GM11168 (cell line): ENCODE data around the gene ITGA2.

Source experiments
- in situ Hi-C: fragments of 300-500 bp; cut with MboI; formaldehyde crosslinking; loops from one replicate; pipeline ENCODE4 v1.12.0; 2022; ENCODE audit warnings: low sequenced_read_pairs; ENCODE audit not compliant: unreplicated experiment

ITGA2 gene

DNA sequence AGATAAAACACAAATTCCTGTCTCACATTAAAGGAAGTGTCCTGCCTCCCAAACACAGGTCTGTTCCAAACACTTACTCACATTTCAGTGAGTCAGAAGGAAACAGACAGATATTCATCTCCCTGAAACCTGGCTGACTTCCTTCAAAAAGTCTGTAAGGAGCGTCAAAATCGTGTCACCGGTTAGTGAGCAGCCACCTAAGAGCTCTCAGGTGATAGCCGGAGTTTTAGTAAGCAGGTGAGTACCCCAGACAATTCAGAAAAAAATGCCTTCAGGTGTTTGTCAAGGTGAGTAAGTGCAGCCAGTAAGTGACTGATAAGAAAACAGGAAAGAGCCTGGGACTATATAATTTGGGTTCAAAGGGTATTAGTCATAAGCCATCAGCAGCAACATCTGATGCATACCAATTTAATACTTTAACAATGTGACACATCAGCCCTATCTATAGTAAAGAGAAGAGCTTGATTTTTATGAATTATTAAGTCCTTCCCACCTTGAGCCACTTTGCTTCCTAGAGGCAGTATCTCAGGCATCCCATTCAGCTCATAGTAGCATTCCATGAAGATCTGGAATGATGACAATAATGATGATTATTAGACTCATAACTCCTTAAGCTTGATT, 1.3 kb upstream of the ITGA2 start:
- in situ Hi-C loops, result no loop called here

DNA sequence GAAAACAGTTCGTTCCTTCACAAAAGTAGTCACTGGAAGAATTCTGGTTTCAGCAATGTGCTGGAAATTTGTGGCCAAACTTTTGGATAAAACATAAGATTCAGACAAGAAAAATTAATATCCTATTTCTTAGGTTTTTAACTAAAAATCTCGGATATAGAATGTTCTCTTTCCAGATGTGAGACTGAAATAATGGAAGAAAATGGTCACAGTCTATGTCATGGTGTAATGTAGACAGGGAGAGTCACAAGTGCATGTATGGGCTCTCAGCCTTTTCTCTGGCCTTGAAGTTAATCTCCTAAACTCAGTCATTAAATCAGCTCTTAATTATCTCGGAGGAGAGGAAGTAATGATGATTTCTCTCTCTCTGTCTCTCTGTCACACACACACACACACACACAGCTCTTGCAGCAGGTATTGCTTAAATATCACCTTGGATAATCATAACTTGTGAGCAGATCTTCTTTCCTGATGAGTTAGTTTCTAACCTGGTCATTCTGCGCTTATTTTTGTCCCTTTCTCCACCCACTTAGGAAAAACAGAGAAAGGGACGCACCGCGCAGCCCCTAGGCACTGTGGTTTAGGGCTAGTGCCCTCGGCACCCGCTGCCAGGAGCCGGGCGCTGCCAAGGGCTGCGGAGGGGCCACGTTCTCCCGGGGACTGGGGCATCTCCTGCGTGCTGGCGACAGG, 672 bp upstream of the ITGA2 start:
- in situ Hi-C loops, result no loop called here

DNA sequence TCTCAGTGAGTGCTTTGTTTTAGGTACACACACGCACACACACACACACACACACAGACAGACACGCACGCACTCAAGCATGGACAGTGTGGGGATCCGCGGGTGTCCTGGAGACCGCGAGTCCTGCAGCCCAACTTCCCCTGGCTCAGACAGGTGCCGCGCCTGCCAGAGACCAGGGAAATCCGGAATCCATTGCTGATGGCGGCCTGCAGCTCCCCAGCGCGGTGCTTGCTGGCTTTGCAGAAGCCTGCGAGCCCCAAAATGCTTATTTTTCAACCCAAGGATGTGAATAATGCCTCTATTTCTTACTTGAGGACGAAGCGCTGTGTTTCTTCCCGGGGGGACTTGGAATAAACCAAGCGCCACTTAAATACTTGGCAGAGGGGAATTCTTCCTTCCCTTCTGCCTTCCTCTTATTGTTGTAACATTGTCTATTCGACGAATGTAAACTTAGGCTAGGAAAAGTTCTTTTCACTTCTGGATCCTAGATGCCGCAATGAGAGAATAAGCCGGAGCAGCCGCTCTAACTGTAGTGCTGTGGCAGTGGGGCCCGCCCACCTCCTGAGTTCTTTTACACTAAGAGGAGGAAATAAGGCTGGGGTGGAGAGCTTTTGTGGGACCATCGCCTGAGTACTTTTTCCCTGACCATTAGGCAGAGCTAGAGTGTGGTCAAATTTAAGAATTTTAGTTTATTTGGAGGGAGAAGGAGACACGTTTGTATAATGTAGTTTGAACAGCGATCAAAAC, 802 bp downstream of the ITGA2 start:
- in situ Hi-C loops, result no loop called here

DNA sequence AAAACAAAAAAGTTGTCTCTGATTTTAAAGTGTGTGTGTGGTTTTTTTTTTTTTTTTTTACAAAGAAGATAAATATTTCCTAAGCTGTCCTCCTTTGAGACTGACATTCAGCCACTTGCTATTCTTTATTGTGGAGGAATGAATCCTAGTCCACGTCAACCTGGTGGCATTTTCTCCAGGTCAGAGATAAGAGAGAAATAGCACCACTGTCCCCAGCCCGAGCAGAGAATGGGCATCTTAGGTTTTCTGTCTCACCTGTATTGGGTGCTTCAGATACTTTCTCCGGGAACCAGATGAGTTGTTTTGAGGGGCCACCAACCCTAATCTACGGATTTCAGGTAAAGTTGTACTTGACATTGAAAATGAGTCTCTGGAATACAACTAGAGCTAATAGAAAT, 1.4 kb downstream of the ITGA2 start:
- in situ Hi-C loops, result no loop called here

DNA sequence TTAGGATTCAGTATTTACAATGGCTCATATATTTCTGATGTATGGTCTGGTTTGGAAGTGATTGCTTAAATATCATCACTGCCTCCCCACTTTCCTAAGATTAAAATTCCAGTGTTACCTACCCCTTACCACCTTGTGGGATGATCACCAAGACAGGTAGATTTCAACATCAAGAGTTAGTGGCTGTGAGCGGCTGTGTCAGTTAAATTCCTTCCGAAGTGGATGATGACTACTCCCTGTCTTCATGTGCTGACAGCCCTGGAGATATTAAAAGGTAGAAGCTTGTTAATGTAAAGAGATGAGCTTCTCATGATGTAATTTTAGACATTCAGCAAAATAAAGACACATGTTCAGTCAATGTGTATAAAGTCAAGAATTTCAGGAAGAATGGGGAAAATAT, 4.2 kb downstream of the ITGA2 start:
- in situ Hi-C loops, result no loop called here

DNA sequence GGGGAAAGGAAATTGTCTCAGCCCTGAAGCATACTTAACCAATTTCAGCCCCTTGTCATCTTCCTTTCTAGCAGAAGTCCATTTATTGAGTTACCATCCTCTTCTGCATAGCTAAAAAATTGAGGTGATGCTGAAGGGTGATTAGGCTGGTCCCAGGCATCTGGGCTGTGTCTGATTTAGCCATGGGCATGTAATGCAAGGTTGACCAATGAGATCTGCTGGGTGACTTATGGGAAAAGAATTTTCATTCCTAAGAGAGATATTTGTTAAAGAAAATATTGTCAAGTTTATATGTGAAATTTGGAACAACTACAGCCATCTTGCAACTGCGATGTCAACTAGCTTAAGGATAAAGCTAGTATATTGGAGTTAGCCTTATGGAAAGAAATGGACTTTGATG, 5.1 kb downstream of the ITGA2 start:
- in situ Hi-C loops, result no loop called here

DNA sequence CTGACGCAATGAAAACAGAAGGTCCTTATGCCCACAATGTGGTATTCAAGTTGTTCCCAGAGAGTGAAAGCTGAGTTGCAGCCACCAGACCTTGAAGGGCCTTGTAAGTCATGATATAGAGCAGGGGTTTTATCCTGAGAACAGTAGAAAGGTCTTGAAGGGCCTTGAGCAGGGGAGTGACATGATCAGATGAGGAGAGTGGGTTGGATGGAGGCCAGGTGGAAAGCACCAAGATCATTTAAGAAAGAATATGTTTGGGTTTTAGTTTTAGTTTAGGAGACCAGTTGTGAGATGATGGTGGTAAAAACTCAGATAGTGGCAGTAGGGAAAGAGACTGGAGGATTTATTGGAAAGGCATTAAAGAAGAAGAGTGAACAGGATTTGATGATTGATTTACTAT, 5.9 kb downstream of the ITGA2 start:
- in situ Hi-C loops, result no loop called here

DNA sequence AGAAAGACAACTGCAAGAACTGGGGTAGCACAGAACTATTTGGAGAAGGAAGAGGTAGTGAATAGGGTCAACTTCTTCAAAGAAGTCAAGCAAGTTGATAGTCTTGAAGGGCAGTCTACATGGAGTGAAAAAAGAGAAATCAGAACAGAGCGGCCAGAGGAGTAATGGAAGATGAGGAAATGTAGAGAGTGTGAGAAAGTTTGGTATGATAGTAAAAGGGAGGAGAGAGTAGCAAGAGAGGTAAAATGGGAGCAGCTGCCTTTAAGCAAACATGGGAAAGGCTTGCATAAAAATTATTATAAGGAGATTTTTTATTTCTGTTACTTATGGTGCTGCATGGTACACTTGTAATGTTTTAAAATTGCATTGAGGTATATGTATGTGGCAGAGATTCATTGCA, 6.8 kb downstream of the ITGA2 start:
- in situ Hi-C loops, result no loop called here

DNA sequence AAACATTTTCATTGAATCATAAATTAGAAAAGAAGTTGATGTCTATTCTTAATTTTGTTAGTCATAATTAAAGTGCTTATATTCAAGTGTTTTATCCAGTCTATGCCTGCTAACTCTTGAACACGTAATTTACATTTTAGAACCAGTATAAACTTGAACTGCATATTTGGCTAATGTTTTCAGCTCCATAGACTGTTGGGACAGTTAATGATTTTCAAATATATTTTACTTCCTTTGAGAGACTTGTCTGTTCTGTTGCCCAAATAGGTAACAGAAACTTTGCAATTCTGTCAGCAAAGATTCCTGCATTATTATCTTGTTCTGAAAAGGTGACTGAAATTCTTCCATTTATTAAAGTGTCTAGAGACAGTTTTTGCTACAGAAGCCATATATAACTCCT, 7.8 kb downstream of the ITGA2 start:
- in situ Hi-C loops, result no loop called here

DNA sequence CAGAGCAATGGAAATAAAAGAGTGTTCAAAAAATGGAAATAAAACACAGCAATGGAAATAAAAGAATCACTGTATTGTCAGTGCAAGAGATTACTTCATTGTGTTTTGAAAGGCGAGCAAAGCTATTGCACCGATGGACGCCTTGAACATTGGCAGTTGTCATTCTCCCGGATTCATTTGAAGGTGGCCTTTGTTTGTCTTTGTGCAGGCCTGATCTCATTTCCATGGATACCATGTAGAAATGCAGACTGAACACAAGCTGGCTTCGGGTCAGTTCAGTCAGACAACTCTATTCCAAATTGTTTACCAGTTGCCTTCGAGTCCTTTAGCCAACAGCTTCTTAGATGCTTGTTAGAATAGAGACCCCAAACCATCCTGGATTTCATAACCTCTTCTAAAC, 8.3 kb downstream of the ITGA2 start:
- in situ Hi-C loops, result no loop called here

DNA sequence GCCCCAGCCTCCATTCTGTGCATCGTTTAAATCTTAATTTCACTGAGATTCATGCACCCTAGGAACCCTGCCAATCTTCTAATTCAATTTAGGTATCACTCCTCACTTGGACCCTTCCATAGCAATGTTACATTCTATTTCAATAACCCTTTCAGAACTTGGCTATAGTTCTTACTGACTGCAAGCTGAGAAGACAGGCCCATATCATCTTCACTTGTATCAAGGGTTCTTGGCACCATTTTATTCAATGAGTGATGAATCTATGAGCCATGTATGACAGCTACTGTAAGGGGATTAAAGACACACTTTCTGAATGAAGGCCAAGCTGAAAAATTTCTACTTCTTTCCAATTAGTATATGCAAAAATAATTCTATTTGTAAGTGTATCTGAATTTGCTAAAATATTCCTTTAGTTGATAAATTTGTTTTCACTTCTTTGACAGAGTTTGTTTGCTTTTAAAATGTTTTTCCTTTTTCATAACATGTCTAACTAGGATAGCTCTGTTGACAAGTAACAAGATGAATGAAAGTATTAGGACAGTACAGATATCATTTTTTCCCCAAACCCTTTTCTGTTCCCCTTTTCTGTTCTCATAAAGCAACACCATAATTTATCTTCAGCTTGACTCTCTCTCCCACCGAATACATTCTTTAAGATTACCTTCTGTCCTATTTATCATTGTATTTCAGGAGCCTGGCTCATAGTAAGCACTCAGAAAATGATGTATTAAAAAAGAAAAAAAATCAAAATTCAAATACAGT, 9.6 kb downstream of the ITGA2 start:
- in situ Hi-C loops, result no loop called here

DNA sequence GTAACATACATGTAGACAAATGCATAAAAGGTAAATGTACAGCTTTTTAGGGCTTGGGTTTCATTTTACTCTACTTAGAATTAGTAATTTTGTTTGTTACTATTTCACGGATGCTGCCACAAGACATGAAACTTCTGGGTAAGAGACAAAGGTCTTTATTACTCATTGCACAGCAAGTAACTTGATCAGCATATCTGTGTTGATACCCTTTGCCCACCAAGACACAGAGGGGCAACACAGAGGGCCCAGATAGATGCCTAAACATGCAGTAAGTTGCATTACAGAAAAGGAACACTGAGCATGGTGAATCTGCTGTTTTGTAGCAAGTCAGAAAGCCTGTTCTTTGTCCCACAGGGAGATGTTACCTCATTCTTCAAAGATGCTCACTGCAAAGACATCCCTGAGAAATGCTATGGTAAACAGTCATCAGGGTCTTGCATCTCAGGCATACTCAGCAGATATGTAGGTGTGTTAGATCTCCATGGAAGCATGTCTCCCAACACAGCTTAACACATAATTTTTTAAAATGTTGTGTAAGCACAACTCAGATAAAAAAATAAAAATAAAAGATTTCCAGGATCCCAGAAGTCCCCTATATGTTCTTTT, 10.3 kb downstream of the ITGA2 start:
- in situ Hi-C loops, result no loop called here

DNA sequence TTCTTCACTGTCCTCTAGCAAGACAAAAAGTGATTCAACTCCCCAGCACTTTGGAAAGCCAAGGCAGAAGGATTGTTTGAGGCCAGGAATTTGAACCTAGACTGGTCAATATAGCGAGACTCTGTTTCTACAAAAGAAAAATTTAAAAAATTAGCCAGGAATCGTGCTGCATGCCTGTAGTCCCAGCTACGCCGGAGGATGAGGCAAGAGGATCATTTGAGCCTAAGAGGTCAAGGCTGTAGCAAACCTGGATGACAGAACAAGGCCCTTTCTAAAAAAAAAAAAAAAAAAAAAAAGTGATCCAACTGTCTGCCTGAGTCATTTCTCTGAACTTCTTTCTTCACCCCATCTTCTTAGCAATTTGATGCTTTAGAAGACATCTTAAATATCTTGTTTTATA, 12.4 kb downstream of the ITGA2 start:
- in situ Hi-C loops, result no loop called here

DNA sequence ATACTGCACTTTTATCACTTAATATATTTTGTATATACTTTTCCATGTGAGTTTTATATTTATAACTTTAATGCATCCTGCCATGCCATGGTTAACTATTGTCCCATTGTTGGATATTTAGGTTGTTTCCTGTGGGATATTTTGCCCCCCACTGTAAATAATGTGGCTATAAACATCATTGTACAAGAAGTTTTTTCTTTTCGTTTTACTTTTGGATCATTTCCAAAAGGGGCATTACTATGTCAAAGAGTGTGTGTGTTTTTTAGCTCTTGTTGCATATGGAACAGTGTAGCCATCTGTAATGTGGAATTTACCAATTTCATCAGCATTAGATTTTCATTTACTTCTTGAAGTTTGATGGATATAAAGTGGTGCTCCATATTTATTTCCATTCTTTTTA, 13.3 kb downstream of the ITGA2 start:
- in situ Hi-C loops, result no loop called here

DNA sequence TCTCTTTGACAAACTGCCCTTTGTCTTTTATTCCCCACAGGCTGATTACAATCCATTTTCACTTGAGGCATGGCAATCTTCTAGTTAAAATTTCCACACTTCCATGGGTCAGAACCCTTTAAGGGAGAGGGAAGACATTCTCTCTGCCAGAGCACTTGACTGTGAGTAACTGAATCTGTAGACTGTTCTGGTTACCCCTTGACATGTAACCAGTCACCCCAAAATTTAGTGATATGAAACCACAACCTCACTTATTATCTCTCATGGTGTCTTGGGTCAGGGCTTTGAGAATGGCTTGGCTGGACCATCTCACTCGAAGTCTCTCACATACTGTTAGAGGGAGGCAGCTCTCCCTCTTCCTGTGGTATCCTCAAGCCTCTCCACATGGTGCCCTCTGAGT, 14.0 kb downstream of the ITGA2 start:
- in situ Hi-C loops, result no loop called here

DNA sequence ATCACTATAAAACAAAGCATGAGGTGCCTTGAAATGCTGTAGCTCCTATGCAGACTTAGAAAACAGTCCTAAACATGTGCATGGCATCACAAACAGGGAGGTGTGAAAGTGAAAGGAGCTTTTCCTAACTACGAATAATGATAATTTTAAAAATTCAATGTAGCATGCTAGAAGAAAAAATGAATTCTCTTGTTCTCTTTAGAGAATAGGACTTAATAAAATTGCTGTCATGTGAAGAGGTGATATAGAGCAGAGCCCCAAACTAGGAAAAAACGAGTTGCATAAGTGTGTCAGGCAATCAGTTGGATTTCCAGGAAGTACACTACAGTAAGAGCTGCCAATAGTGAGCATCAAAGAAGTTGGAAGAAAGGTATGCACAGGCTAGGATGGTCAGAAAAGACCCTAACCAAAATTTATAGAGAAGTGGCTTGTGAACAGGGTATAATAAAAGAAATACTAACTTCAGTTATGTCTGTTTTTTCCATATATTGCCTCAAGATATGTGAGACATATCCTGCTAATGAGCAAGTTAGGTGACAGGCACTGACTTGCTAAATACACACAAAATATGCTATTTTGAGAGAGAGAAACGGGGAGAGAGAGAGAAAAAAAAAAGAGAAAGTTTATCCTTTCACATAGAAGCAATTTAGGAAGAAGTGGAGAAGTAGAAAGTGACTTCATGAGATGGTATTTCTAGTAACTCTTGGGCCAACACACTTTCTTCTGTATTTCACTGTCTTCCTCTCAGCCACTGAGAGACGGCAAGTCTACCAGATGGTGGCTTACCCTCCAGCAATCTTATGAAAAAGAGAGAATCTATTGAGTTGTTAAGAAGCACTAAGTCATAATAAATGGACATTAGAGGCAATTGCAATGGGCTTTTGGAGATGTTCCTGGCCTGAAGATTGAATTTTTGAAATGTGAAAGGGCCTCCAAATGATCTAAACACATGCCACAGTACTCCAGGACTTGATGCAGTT, 18.0 kb downstream of the ITGA2 start:
- in situ Hi-C loops, result no loop called here

DNA sequence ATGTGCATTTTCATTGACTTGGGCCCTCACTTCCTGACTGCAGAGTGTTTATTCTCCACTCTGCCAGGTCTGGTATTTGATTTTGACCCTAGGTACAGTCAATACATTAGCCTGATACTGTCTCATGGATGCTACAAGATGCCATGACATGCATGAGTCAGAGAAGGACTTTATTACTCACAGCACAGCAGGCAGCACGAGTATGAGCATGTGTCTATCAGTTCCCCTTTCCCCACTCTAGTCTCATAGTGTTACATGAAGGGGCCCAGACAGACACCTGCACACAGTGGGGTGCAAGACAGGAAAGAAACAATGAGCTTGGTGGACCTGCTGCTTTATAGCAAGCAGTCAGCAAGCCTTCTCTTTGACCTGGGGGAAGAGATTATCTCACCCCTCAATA, 19.6 kb downstream of the ITGA2 start:
- in situ Hi-C loops, result no loop called here

DNA sequence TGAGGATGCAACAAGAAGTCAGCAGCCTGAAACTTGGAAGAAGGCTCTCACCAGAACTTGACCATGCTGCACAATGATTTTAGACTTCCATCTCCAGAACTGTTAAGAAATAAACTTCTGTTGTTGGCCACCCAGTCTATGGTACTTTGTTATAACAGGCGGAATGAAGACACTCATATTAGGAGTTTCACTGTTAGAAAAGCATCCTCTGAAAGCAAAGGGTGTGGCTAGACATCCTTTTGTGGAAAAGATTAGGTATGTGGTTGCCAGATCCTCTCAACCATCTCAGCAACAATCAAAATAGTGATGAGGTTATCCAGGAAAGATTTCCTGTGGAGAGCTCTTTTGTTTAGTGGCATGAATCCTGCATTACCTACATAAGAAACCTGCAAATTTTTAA, 20.7 kb downstream of the ITGA2 start:
- in situ Hi-C loops, result no loop called here

DNA sequence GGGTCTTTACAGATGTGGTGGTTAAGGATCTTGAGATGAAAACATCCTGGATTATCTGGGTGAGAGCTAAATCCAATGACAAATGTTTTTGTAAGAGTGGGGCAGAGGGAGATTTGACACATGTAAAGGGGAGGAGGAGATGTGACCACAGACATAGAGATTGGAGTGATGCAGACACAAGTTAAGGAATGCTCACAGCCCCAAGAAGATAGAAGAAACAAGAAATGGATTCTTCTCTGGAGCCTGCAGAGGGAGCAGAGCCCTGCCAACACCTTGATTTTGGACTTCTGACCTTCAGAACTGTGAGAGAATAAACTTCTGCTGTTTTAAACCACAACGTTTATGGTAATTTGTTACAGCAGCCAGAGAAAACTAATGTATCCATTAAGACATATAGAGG, 21.7 kb downstream of the ITGA2 start:
- in situ Hi-C loops, result no loop called here
